A549 (cell line): ENCODE measurements around the gene MAMDC4.

Experiments
- JUNB ChIP-seq: fragments of >200 bp; sonication (Bioruptor Twin); formaldehyde crosslinking; IDR thresholded peaks from 2 replicates; pipeline ENCODE4 v1.6.1; 2016
- MYC ChIP-seq: IDR thresholded peaks from 2 replicates; pipeline ENCODE4 v1.6.1; 2012; ENCODE audit warnings: mild to moderate bottlenecking, inconsistent platforms, low read length, improper control_type of control experiment, borderline replicate concordance
- POLR2A ChIP-seq: IDR thresholded peaks from 2 replicates; pipeline ENCODE4 v1.6.1; 2012; ENCODE audit warnings: mild to moderate bottlenecking, low read length
- POLR2AphosphoS2 ChIP-seq: conservative IDR thresholded peaks from 2 replicates; pipeline ENCODE4 v1.6.1; 2012; ENCODE audit warnings: low read length, improper control_type of control experiment, inconsistent platforms
- TF ChIP-seq, protein P1 (sequence below): fragments of 150-350 bp; IDR thresholded peaks from 2 replicates; pipeline ENCODE4 v1.6.1; 2014; ENCODE audit warnings: low read depth, mild to moderate bottlenecking, low read length
- TF ChIP-seq, protein P2 (sequence below): fragments of >200 bp; sonication (Bioruptor Twin); formaldehyde crosslinking; IDR thresholded peaks from 3 replicates; pipeline ENCODE4 v1.5.1; 2016
- TF ChIP-seq, protein P3 (sequence below): IDR thresholded peaks from 2 replicates; pipeline ENCODE4 v1.6.1; 2012

DNA sequence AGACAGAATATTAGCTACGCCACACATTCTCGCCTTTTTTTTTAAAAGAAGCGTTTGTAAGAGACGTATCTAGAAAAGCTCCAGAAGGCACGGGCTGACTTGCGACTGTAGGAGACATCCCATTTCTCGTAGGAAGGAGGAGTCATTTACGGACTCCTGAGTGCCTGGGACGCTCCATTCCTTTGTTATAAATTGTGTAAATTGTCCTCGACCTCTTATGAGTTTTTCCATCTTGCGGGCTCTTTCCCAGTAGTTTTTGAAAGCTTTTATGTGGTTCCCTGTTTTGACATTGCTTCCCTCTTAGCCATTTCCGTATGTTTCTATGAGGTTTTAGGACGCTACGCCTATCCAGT is 43.4 kb upstream of the MAMDC4 start:
- TF ChIP-seq POLR2A = no peak
- TF ChIP-seq, protein P1, sequence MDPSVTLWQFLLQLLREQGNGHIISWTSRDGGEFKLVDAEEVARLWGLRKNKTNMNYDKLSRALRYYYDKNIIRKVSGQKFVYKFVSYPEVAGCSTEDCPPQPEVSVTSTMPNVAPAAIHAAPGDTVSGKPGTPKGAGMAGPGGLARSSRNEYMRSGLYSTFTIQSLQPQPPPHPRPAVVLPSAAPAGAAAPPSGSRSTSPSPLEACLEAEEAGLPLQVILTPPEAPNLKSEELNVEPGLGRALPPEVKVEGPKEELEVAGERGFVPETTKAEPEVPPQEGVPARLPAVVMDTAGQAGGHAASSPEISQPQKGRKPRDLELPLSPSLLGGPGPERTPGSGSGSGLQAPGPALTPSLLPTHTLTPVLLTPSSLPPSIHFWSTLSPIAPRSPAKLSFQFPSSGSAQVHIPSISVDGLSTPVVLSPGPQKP = no peak
- TF ChIP-seq MYC = no peak
- TF ChIP-seq, protein P2, sequence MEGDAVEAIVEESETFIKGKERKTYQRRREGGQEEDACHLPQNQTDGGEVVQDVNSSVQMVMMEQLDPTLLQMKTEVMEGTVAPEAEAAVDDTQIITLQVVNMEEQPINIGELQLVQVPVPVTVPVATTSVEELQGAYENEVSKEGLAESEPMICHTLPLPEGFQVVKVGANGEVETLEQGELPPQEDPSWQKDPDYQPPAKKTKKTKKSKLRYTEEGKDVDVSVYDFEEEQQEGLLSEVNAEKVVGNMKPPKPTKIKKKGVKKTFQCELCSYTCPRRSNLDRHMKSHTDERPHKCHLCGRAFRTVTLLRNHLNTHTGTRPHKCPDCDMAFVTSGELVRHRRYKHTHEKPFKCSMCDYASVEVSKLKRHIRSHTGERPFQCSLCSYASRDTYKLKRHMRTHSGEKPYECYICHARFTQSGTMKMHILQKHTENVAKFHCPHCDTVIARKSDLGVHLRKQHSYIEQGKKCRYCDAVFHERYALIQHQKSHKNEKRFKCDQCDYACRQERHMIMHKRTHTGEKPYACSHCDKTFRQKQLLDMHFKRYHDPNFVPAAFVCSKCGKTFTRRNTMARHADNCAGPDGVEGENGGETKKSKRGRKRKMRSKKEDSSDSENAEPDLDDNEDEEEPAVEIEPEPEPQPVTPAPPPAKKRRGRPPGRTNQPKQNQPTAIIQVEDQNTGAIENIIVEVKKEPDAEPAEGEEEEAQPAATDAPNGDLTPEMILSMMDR = no peak
- no peak for TF ChIP-seq POLR2AphosphoS2
- TF ChIP-seq, protein P3, sequence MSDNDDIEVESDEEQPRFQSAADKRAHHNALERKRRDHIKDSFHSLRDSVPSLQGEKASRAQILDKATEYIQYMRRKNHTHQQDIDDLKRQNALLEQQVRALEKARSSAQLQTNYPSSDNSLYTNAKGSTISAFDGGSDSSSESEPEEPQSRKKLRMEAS = no peak
- no peak for TF ChIP-seq JUNB
